BE2C (cell line): ENCODE results near the gene KSR2.

Experiments
- DNase-seq: peaks from one replicate; pipeline ENCODE4 v3.0.0-alpha.2; 2020
- H3K27me3 ChIP-seq: fragments of 250-450 bp; sonication (Bioruptor Pico); 2 replicates; pipeline ENCODE4 v1.5.1; 2020; ENCODE audit warnings: mild to moderate bottlenecking
- H3K36me3 ChIP-seq: fragments of 250-450 bp; sonication (Bioruptor Pico); 2 replicates; pipeline ENCODE4 v1.5.1; 2020; ENCODE audit warnings: mild to moderate bottlenecking
- H3K4me1 ChIP-seq: fragments of 250-450 bp; sonication (Bioruptor Pico); 2 replicates; pipeline ENCODE4 v1.5.1; 2020
- H3K4me3 ChIP-seq: 2 replicates; pipeline ENCODE4 v1.5.1; 2011; ENCODE audit warnings: low read depth, low read length
- H3K9me3 ChIP-seq: fragments of 250-450 bp; sonication (Bioruptor Pico); 2 replicates; pipeline ENCODE4 v1.5.1; 2020
- TF ChIP-seq, protein P1 (sequence below): IDR thresholded peaks from 2 replicates; pipeline ENCODE4 v1.5.1; 2012; ENCODE audit warnings: mild to moderate bottlenecking, low read depth, low read length

The KSR2 gene

DNA sequence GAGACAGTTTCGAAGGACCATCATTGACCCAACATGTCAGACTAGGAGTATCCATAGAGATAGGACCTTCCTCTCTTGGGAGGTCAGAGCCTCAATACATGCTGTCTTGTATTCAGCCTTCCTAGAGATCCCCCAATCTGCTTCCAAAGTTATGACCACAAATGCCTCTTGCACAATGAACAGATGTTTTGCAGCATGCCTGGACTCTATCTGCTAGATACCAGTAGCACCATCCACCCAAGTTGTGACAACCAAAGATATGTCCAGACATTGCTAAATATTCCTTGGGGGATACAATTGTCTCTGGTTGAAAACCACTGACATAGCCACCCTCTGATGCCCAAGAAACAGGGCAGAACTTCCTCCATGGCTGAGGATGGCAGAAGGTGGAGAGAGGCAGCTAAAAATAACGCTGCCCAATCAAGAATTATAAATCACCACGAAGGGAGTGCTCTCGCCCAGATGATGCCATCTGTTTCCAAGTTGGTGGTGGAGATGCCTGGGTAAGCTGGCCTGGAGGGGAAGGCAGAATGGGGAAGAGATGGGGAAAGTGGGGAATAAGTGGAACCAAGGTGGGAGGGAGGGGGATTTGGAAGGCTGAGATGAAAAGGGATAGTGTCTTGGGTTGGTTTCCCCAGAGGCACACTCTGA, 564.5 kb downstream of the KSR2 start:
- no peak for DNase-seq
- Histone ChIP-seq H3K4me1 (no peaks in the 10 kb centered on the region), H3K27me3 (no peaks in the 10 kb centered on the region), H3K4me3 (no peak overlapping the region), H3K36me3 (no peaks in the 10 kb centered on the region), H3K9me3 (no peaks in the 10 kb centered on the region)
- TF ChIP-seq, protein P1, sequence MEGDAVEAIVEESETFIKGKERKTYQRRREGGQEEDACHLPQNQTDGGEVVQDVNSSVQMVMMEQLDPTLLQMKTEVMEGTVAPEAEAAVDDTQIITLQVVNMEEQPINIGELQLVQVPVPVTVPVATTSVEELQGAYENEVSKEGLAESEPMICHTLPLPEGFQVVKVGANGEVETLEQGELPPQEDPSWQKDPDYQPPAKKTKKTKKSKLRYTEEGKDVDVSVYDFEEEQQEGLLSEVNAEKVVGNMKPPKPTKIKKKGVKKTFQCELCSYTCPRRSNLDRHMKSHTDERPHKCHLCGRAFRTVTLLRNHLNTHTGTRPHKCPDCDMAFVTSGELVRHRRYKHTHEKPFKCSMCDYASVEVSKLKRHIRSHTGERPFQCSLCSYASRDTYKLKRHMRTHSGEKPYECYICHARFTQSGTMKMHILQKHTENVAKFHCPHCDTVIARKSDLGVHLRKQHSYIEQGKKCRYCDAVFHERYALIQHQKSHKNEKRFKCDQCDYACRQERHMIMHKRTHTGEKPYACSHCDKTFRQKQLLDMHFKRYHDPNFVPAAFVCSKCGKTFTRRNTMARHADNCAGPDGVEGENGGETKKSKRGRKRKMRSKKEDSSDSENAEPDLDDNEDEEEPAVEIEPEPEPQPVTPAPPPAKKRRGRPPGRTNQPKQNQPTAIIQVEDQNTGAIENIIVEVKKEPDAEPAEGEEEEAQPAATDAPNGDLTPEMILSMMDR = no peak

DNA sequence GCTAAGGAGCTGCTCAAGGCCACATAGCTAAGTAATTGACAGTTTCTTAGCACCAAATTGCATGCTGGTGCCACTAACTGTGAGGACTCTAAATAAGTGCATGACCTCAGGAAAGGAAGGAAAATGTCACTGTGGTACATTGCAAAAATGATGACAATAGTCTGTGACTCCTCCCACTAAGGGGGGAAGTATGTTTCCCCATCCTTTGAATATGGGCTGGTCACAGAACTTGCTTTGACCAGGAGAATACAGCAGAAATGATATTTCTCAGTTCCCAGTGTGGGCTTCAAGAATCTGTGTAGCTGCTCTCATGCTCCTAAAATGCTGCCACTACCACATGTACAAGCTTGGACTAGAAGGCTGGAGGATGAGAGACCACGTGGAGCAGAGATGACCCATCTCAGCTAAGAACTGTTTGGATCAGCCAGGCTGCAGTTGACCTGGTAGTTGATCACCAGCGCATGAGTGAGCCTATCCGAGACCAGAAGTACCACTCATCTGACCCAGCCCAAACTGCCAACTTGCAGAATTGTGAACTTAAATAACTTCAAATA, 565.1 kb downstream of the KSR2 start:
- H3K4me1 ChIP-seq = no peaks in the 10 kb centered on the region
- DNase-seq = no peak
- H3K9me3 ChIP-seq = no peaks in the 10 kb centered on the region
- TF ChIP-seq, protein P1 = no peak
- H3K27me3 ChIP-seq = no peaks in the 10 kb centered on the region
- H3K4me3 ChIP-seq = no peak overlapping the region
- no peaks in the 10 kb centered on the region for H3K36me3 ChIP-seq
